ENCODE data around the gene GRK1.

- no peak for TF ChIP-seq CTCF (IDR thresholded peaks at IDR 0.05; ENCODE audit: insufficient read depth, low read length, poor library complexity, severe bottlenecking)
- no peak for TF ChIP-seq EZH2phosphoT487 (conservative IDR thresholded peaks at IDR 0.05; ENCODE audit: low read length)
These were observed 77.4 kb downstream of the GRK1 start for GRCh38 chr13:113744197-113745000.

Data from SU-DHL-6 (cell line).